ENCODE results near the gene PDE1A. TPM values are rescaled to one million over a fixed set of nuclear protein-coding genes. Genes with fewer than 3 reads are reported as not detected.
A peak's percentile ranks its signal among the peaks of the same experiment; 100 is the strongest.

The PDE1A gene
- total and polyA plus RNA-seq, 2 of the 4 experiments (the other 2 are of a cell fraction), result 0.24 to 0.90 TPM

GRCh38 chr2:182435754-182436153, 8.9 kb upstream of the PDE1A start:
- WGBS, 2 experiments (ENCODE audit: extremely low coverage in 2 of 2, insufficient read length in 1 of 2), result no CpG with 5 or more reads among the region's 1 CpG

More at GRCh38 chr2:182435754-182436153, 8.9 kb upstream of the PDE1A start:
- CTCF ChIA-PET, result interaction anchor here (0.6 to 1.0 kb wide), 2 partner anchors 9 to 226 kb away, joined by 3 read pairs; partner anchors contain the start of gene PDE1A
- H3K27ac ChIP-seq (ENCODE audit: insufficient read depth, low read length), result no peak overlapping the region
- H2AFZ ChIP-seq (replicated peaks; ENCODE audit: low read length, poor library complexity), result no peak overlapping the region
- TF ChIP-seq NFE2L2 (IDR thresholded peaks at IDR 0.05; ENCODE audit: low read depth, low read length), result peak; percentile 71
- TF ChIP-seq POLR2A (IDR thresholded peaks at IDR 0.05; ENCODE audit: low read depth, low read length), result no peak
- no peak for TF ChIP-seq MXI1 (IDR thresholded peaks at IDR 0.05; ENCODE audit: borderline replicate concordance, low read depth, low read length)
- no peak for TF ChIP-seq BHLHE40 (IDR thresholded peaks at IDR 0.05; ENCODE audit: low read depth, low read length)
- TF ChIP-seq FOS (IDR thresholded peaks at IDR 0.05; ENCODE audit: low read depth, low read length), result 0 out of 2 replicates have a peak, but pooled peaks have one; percentile 31
- no peak for TF ChIP-seq ELK1 (IDR thresholded peaks at IDR 0.05; ENCODE audit: borderline replicate concordance, low read depth, low read length)
- no peak for TF ChIP-seq RAD21 (IDR thresholded peaks at IDR 0.05; ENCODE audit: low read length)
- no peak for TF ChIP-seq MAFK (IDR thresholded peaks at IDR 0.05; ENCODE audit: low read depth, low read length)
- no peak for TF ChIP-seq SMC3 (IDR thresholded peaks at IDR 0.05; ENCODE audit: low read depth, low read length)
- TF ChIP-seq RCOR1 (IDR thresholded peaks at IDR 0.05; ENCODE audit: insufficient replicate concordance, low read length), result no peak
- no peak for TF ChIP-seq MAZ (IDR thresholded peaks at IDR 0.05; ENCODE audit: borderline replicate concordance, low read depth, low read length)
- no peaks in the 10 kb centered on the region; the same call in 1 of the 2 replicates for H3K4me1 ChIP-seq (ENCODE audit: control insufficient read depth, insufficient read depth, low read length)
- no peak overlapping the region for H2AK9ac ChIP-seq (replicated peaks; ENCODE audit: low read depth, low read length, poor library complexity)
- H3K56ac ChIP-seq (ENCODE audit: extremely low read depth, insufficient read depth, low read length), result no peak overlapping the region
- H3K4ac ChIP-seq (ENCODE audit: low read depth, low read length), result no peak overlapping the region
- no peak overlapping the region for H2BK15ac ChIP-seq (ENCODE audit: low read depth, low read length)
- no peak overlapping the region for H3K9ac ChIP-seq (ENCODE audit: low read depth, low read length)
- H2BK20ac ChIP-seq (ENCODE audit: low read depth, low read length), result no peak overlapping the region
- no peak overlapping the region for H2BK5ac ChIP-seq (ENCODE audit: low read depth, low read length, poor library complexity, severe bottlenecking)
- dilution Hi-C loops (cut with HindIII; ENCODE audit: low sequenced_read_pairs, unreplicated experiment), result no loop called here
- no peak overlapping the region for H3K18ac ChIP-seq (ENCODE audit: low read depth, low read length)
- no peaks in the 10 kb centered on the region for H3K9me3 ChIP-seq (ENCODE audit: control insufficient read depth, insufficient read depth, low read length)
- H3K79me1 ChIP-seq (ENCODE audit: low read depth in 1 of 2, low read length in 2 of 2), result no peaks in the 10 kb centered on the region
- no peak overlapping the region for H2AK5ac ChIP-seq (ENCODE audit: low read depth, low read length)
- no peaks in the 10 kb centered on the region for H3K36me3 ChIP-seq (ENCODE audit: control insufficient read depth, insufficient read depth, low read length)
- no peaks in the 10 kb centered on the region for H4K20me1 ChIP-seq (ENCODE audit: insufficient read depth, low read length)
- no peak overlapping the region for H3K23ac ChIP-seq (ENCODE audit: low read depth, low read length)
- H3K4me2 ChIP-seq (ENCODE audit: low read depth, low read length), result no peak overlapping the region
- H3K9me1 ChIP-seq (ENCODE audit: insufficient read depth, low read length), result no peaks in the 10 kb centered on the region
- no peak overlapping the region for H3K4me3 ChIP-seq (ENCODE audit: insufficient read depth, low read depth, low read length)
- in situ Hi-C loops (cut with MboI; ENCODE audit: low sequenced_read_pairs), result no loop called here
- POLR2A ChIA-PET (ENCODE audit: unreplicated experiment), result no interaction called here
- H4K8ac ChIP-seq (ENCODE audit: low read depth in 2 of 2, low read length in 2 of 2), result no peak overlapping the region
- H4K91ac ChIP-seq (ENCODE audit: insufficient read depth, low read depth, low read length), result no peak overlapping the region
- intact Hi-C loops (cut with micrococcal nuclease), result no loop called here
- H4K5ac ChIP-seq (ENCODE audit: low read depth, low read length), result no peak overlapping the region
- H3K14ac ChIP-seq (replicated peaks; ENCODE audit: low read depth, low read length), result no peak overlapping the region
- BruUV-seq (replicated peaks), result no TSS peak
- DNase-seq, result peak; percentile 65
- ATAC-seq (ENCODE audit: low read depth), result peak; percentile 76
- no peaks in the 10 kb centered on the region for H3K27me3 ChIP-seq (ENCODE audit: control insufficient read depth, insufficient read depth, low read length)
- no peak overlapping the region for H2BK120ac ChIP-seq (ENCODE audit: low read depth, low read length)
